GM12891 (cell line): Measurements from ENCODE around the gene DLGAP1.

Experiments used
- PAX5 ChIP-seq: IDR thresholded peaks from 2 replicates; pipeline ENCODE4 v1.6.1; 2011; ENCODE audit warnings: low read length, moderate library complexity, mild to moderate bottlenecking; ENCODE audit not compliant: insufficient read depth, severe bottlenecking
- POLR2A ChIP-seq: IDR thresholded peaks from 2 replicates; pipeline ENCODE4 v1.6.1; 2011; ENCODE audit warnings: low read depth, low read length, control low read depth
- POLR2AphosphoS5 ChIP-seq: IDR thresholded peaks from 2 replicates; pipeline ENCODE4 v1.6.1; 2011; ENCODE audit warnings: low read depth, low read length, control low read depth
- POU2F2 ChIP-seq: IDR thresholded peaks from 2 replicates; pipeline ENCODE4 v1.6.1; 2011; ENCODE audit warnings: low read depth, mild to moderate bottlenecking, control low read depth, low read length, moderate library complexity
- TAF1 ChIP-seq: IDR thresholded peaks from 2 replicates; pipeline ENCODE4 v1.6.1; 2011; ENCODE audit warnings: low read depth, low read length, control low read depth

- no peak for TF ChIP-seq TAF1
- no peak for TF ChIP-seq POLR2AphosphoS5
- no peak for TF ChIP-seq POLR2A
- TF ChIP-seq PAX5, result no peak
- TF ChIP-seq POU2F2, result no peak
Observed at GRCh38 chr18:4251873-4252272, 203.2 kb downstream of the DLGAP1 start.
